Activated CD8-positive, alpha-beta memory T cell treated with anti-CD3 and anti-CD28 coated beads, Interleukin-2, amount 50 U/mL, for 48 hours (primary cell): Measurements from ENCODE around the gene STK11.
"Not testable (repeated sequence)": the region's sequence is repeated elsewhere in the genome, so short reads cannot be mapped to it uniquely, and the experiment has no call there.

Experiments
- DNase-seq: peaks from one replicate; pipeline ENCODE4 v3.0.0-alpha.2; 2020

STK11 gene

DNA sequence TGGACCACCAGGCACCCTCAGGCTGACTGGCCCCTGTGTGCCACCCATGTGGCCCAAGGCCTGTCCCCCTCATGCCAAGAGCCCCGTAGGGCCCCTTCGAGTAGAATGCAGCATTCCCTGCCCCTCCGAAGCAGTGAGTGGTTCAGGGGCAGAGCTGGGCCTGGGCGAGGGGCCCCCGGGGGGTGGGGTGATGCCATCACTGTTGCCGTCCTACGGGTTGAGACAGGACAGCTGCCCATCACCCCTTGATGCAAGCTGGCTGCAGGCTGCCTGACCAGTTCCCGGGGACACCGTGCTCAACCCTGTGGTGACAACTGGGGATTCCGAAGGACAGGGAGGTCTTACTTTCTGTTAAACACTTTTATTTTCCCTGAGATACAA is 36.2 kb upstream of the STK11 start:
- DNase-seq: no peak

DNA sequence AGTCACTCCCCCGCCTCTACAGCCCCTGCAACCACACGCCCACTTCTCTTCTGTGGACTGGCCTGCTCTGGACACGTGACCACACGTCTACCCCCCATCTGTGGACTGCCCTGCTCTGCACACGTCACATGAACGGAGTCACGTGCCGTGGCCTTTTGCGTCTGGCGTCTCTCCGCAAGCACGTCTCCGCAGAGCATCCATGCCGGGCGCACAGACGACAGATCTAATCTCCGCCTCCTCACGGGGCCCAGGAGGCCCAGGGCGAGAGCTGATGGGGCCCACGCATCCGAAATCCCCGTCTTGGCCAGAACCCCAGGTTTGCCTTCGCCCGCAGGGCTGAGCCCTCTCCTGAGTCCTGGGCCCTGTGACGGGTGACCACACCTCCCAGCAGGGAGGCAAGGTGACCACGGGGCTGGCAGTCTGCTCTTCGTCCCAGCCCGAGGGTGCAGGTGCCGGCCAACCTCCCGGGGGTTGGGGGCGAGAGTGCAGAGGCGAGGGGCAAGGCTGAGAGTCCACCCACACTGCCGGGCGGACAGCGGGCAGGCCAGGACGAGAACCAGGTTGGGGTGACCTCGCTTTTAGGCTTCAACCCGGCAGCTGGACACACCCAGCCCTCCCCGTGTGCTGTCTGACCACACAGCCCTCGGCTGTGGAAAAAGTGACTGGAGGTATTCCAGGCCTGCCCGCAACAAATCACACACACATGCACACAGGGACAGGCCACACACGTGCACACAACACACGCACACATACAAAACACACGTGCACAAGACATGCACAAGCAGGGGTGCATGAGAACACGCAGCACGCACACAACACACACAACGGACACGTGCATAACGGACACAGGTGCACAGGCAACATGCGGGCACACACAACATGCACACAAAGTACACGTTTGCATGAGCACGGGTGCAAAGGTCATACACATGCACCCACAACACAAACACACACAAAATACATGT is 35.4 kb upstream of the STK11 start:
- no peak for DNase-seq

DNA sequence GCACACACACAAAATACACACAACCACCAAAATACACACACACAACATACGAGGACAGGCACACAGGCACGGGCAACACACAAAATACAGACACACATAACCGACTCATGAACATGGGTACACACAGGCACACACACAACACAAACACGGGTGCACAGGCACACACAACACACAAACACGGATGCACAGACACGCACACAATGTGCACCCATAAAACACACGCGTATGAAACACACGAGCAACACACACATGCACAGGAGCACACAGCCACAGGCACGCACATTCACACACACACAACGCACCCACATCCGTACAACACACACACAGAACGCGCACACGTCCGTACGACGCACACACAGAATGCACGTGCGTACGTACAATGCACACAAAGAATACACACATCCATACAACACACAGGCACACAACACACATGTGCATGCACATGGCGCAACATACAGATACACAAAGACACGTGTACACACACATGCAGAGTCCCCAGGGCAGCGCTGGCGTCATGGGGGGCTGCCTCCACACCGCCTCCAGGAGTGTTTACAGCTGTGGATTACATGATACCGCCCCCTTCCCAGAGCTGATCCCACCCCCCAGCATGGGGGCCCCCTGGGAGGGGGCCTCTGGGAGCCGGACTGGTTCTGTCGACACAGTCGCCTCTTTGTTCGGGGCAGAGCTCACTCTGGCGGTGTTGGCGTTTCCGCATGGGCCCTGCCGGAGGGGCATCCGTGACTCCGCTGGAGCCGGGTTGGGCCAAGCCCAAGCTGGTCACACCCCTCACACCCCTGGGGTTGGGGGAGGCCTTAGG is 34.4 kb upstream of the STK11 start:
- DNase-seq: no peak

DNA sequence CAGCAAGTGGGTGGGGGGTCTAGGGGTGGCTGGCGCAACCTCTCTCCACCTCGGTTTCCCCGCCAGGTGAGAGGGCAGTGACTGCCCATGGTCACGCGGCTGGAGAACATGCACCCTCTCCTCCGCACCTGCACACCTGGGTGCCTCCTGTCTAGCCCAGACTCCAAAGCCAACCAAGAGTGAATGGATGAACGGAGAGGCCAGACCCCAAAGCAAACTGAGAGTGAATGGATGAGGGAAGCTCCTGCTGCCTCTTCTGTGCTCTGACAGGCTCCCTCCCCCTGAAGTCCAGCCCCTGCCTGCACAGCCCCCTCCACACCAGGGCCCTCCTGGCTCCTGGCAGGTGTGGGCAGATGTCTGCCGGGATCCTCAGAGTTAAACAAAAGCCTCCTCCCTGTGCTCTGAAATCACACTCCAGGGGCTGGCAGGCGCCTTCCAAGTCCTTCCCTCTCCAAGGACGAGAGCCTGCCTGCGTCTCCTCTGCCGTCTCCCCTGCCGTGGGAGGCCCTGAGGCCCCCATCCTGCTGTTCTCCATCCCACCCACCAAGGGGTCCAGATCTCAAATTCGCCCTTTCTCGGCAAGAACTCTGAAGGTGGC is 33.7 kb upstream of the STK11 start:
- DNase-seq: no peak

DNA sequence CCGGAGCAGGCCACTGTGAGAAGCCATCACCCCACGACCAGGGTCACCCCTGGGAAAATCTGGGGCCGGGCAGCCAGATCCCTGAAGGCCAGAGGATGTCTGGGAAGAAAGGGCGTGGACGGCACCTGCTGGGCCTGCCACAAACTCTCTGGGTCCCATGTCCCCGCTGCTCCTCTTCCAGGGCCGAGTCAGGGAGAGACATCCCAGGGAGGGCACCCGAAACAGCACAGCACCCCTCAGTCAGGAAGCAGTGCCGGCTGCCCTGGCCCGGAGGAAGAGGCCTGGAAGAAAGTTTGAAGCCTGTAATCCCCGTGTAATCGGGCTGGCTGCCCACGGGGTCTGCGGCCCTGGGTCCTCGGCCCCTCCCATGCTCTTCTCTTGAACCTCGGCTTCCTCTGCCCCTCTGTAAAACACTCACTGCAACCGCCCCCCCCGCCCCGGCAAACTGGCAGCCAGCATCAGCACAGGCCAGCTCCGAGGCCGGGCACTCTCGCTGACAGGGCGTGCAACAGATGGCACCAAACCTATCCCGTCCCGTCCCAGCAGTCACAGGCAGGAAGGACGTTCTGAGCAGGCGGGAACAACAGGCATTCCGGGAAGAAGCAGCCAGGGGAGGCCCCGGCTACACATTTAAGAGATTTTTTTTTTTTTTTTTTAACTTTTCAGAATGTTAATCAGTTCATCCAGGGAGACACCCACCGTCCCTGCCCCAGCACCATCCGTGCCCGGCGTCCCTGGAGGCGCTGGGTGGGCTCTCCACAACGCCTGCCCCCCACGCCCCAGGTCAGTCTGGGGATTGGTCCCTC is 33.0 kb upstream of the STK11 start:
- DNase-seq: no peak

GRCh38 chr19:1173159-1173844 is 32.3 kb upstream of the STK11 start:
- peak; percentile 68 for DNase-seq

- peak; percentile 100 for DNase-seq
These were observed 31.5 kb upstream of the STK11 start, which contains the start of gene SBNO2 for GRCh38 chr19:1173845-1174809. Gene SBNO2 (minus strand): TSS chr19:1174268. CDS start chr19:1154276, 19,992 bp downstream.

GRCh38 chr19:1177322-1178114 is 28.1 kb upstream of the STK11 start:
- no peak for DNase-seq

- peak; percentile 52 for DNase-seq
These were observed 24.0 kb upstream of the STK11 start for GRCh38 chr19:1181606-1182005.

DNA sequence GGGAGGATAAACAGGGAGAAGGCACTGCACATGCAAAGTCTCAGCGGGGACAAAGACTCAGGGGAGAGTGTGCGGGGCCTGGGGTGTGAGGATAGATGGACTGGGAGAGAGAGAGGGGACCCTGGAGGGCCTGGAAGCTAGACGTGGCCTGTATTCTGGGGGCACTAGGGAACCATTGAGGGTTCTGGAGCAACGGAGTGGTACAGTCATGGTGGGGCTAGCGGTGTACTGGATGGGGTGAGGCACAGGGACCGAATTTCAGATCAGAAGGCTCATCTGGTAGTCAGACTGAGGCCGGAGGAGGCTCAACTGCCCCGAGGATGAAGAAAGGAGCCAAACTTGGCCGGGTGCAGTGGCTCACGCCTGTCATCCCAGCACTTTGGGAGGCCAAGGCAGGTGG is 23.5 kb upstream of the STK11 start:
- no peak for DNase-seq

GRCh38 chr19:1182727-1183126 is 22.9 kb upstream of the STK11 start:
- DNase-seq: no peak

GRCh38 chr19:1183543-1184172 is 21.9 kb upstream of the STK11 start:
- no peak for DNase-seq

- peak; percentile 73 for DNase-seq
These were observed 16.2 kb upstream of the STK11 start for GRCh38 chr19:1189419-1189818.

DNA sequence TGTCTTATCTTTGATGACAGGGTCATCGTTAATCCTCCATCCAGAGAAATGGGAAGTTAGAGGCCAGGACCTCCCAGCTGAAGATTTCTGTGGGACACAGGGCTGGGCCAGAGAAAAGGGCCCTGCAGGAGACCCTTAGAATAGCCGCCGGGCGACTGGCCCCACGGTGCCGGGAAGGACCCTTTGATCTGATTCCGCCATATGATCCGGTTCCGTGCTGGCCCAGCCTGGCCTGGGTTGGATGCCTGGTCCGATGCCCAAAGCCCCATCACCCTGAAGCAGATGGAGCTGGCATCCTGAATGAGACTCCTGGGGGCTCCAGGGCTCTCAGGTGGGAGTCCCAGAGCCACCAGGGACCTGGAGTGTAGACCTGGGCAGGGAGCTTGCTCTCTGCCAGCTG is 6.0 kb upstream of the STK11 start:
- no peak for DNase-seq

DNA sequence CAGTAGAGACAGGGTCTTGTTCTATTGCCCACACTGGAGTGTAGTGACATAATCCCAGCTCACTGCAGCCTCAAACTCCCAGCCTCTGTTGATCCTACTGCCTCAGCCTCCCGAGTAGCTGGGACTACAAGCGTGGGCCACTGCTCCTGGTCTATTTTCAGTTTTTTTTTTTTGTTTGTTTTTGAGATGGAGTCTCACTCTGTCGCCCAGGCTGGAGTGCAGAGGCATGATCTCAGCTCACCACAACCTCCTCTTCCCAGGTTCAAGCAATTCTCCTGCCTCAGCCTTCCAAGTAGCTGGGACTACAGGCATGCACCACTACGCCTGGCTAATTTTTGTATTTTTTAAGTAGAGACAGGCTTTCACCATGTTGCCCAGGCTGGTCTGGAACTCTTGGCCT is 5.0 kb upstream of the STK11 start:
- DNase-seq: not testable (repeated sequence)

GRCh38 chr19:1206150-1206863 is 729 bp downstream of the STK11 start:
- DNase-seq: no peak

GRCh38 chr19:1206864-1207450 is 1.4 kb downstream of the STK11 start:
- DNase-seq: peak; percentile 70

- DNase-seq: not testable (repeated sequence)
These were observed 3.3 kb downstream of the STK11 start for GRCh38 chr19:1208830-1209229.
